BLaER1 treated with 17β-estradiol and CSF1 and Interleukin-3, amounts not matched to agents 10 nM and 100 nM (cell line): ENCODE results near the gene GLYATL3.

Source experiments
- H3K27ac ChIP-seq, 11 experiments: shearing (Covaris generic); formaldehyde crosslinking; 2 replicates each; pipeline ENCODE4 v1.8.1; 2022
- H3K27me3 ChIP-seq, 11 experiments: shearing (Covaris generic); formaldehyde crosslinking; 2 replicates each; pipeline ENCODE4 v1.8.1; 2022
- H3K36me3 ChIP-seq, 11 experiments: shearing (Covaris generic); formaldehyde crosslinking; 2 replicates each; pipeline ENCODE4 v1.8.1; 2022
- H3K4me1 ChIP-seq, 10 experiments: shearing (Covaris generic); formaldehyde crosslinking; 2 replicates each; pipeline ENCODE4 v1.8.1; 2022
- H3K4me2 ChIP-seq, 11 experiments: shearing (Covaris generic); formaldehyde crosslinking; 2 replicates each; pipeline ENCODE4 v1.8.1; 2022
- H3K4me3 ChIP-seq, 10 experiments: shearing (Covaris generic); formaldehyde crosslinking; 2 replicates each; pipeline ENCODE4 v1.8.1; 2022
- H3K9ac ChIP-seq, 11 experiments: shearing (Covaris generic); formaldehyde crosslinking; 2 replicates each; pipeline ENCODE4 v1.8.1; 2022
- H3K9me3 ChIP-seq, 11 experiments: shearing (Covaris generic); formaldehyde crosslinking; replicated peaks in 1 of 11; 2 replicates each; pipeline ENCODE4 v1.8.1; 2022
- H4K20me1 ChIP-seq, 11 experiments: shearing (Covaris generic); formaldehyde crosslinking; 2 replicates each; pipeline ENCODE4 v1.8.1; 2022
- Cebpa-rat ChIP-seq, 11 experiments: shearing (Covaris generic); IDR thresholded peaks; 2 replicates each; pipeline ENCODE4 v1.8.1; 2022

GLYATL3 gene

DNA sequence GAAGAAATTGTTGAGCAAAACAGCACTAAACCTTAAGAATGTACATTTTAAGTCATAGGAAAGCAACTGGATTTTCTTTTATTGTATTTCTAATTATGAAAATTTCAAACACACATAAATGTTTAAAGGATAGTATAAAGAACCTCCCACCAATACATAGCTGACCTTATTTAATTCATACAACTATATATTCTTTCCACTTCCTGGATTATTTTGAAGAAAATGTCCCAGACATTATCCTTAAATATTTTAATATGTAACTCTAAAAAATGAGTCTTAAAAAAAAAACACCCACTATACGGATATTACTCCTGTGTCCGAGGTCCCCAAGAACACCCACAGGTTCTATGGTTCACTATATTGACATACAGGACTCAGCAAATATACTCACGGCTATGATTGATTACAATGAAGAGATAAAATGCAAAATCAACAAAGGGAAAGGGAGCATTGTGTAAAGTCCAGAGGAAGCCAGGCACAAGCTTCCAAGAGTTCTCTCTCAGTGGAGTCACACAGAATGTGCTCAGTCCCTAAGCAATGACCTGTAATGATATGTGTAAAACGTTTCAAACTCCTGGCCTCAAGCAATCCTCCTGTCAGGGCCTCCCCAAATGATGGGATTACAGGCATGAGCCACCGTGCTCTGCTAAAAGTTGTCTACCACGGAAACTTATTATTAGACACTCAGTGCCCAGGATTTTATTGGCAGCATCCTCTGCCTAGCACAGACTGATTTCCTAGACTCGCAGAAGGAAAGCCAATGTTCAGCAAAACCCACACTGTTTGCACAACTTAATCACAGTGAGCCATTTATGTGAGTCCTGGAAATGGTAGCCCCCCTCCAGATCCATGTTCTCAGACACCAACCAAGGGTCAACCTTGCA is 23.2 kb downstream of the GLYATL3 start:
- Histone ChIP-seq H3K4me1 (no peaks in the 10 kb centered on the region), H4K20me1 (no peaks in the 10 kb centered on the region), H3K27me3 (no peaks in the 10 kb centered on the region), H3K4me3 (no peak overlapping the region), H3K9me3 (no peaks in the 10 kb centered on the region), H3K27ac (no peak overlapping the region), H3K36me3 (no peaks in the 10 kb centered on the region), H3K9ac (no peak overlapping the region), H3K4me2 (no peak overlapping the region)
- no peak for TF ChIP-seq Cebpa-rat (IDR thresholded peaks at IDR 0.05)

DNA sequence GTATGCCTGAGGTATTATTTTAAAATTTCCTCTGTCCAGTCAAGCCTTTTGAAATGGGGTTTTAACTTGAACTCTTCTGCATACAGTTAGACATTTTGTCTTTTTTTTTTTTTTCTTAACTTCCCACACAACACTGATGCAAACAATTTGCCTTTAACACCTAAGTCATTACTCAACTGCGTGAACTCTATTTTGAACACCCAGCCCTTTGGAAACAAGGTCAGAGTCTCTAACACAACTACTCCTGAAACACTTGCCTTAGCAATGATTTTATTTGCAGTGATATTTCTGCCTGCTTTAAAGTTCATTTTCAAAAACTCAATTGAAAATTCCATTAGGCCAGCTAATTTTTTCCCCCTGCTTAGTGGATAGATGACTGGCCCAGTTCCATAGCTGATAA is 24.2 kb downstream of the GLYATL3 start:
- no peaks in the 10 kb centered on the region for H4K20me1 ChIP-seq
- no peak for TF ChIP-seq Cebpa-rat (IDR thresholded peaks at IDR 0.05)
- no peak overlapping the region for H3K4me3 ChIP-seq
- H3K9me3 ChIP-seq, result no peaks in the 10 kb centered on the region
- no peaks in the 10 kb centered on the region for H3K36me3 ChIP-seq
- no peaks in the 10 kb centered on the region for H3K27me3 ChIP-seq
- H3K4me1 ChIP-seq, result no peaks in the 10 kb centered on the region
- H3K27ac ChIP-seq, result no peak overlapping the region
- no peak overlapping the region for H3K9ac ChIP-seq
- no peak overlapping the region for H3K4me2 ChIP-seq

DNA sequence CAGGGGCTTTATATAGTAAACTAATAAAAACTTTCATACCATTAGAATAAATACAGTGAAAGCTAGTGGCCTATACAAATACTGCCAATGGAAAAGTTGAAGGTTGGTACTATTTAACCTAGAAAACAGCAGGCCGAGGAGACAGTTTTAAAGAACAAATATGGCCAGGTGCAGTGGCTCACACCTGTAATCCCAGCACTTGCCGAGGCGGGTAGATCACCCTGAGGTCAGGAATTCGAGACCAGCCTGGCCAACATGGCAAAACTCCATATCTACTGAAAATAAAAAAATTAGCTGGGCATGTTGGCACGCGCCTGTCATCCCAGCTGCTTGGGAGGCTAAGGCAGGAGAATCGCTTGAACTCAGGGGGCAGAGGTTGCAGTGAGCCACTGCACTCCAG is 24.8 kb downstream of the GLYATL3 start:
- H4K20me1 ChIP-seq, result no peaks in the 10 kb centered on the region
- no peaks in the 10 kb centered on the region for H3K9me3 ChIP-seq
- no peak overlapping the region for H3K4me3 ChIP-seq
- no peaks in the 10 kb centered on the region for H3K4me1 ChIP-seq
- H3K27ac ChIP-seq, result no peak overlapping the region
- H3K9ac ChIP-seq, result no peak overlapping the region
- TF ChIP-seq Cebpa-rat (IDR thresholded peaks at IDR 0.05), result no peak
- no peak overlapping the region for H3K4me2 ChIP-seq
- H3K27me3 ChIP-seq, result no peaks in the 10 kb centered on the region
- no peaks in the 10 kb centered on the region for H3K36me3 ChIP-seq

DNA sequence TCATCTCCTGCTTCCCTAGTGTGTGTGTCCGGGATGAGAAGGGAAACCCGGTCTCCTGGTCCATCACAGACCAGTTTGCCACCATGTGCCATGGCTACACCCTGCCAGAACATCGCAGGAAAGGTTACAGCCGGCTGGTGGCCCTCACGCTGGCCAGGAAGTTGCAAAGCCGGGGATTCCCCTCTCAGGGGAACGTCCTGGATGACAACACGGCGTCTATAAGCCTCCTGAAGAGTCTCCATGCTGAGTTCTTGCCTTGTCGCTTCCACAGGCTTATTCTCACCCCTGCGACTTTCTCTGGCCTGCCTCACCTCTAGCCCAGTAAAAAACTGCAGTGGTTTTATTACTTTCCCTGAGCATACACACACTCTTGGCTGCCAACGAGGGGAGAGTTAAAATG is 26.9 kb downstream of the GLYATL3 start:
- no peak overlapping the region for H3K4me3 ChIP-seq
- H3K9ac ChIP-seq, result no peak overlapping the region
- H3K9me3 ChIP-seq, result no peaks in the 10 kb centered on the region
- H4K20me1 ChIP-seq, result no peaks in the 10 kb centered on the region
- H3K36me3 ChIP-seq, result no peaks in the 10 kb centered on the region
- no peaks in the 10 kb centered on the region for H3K4me1 ChIP-seq
- no peaks in the 10 kb centered on the region for H3K27me3 ChIP-seq
- TF ChIP-seq Cebpa-rat (IDR thresholded peaks at IDR 0.05), result no peak
- no peak overlapping the region for H3K4me2 ChIP-seq
- H3K27ac ChIP-seq, result no peak overlapping the region

DNA sequence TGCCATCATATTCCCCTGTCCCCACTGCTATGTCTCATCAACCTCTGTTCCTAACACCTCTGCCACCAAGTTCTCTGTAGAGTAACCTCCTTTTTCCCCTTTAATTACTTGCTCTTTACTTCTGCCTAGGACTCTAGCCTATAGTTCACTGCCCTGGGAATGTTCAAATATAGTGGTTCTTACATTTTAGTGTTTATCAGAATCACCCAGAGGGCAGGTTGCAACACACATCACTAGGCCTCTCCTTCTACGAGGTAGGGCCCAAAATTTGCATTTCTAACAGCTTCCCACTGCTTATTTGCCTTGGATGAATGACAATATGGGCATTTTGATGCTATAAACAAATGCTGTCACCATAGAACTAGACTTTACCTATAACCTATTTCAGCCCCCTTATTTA is 27.6 kb downstream of the GLYATL3 start:
- no peak for TF ChIP-seq Cebpa-rat (IDR thresholded peaks at IDR 0.05)
- H3K4me1 ChIP-seq, result no peaks in the 10 kb centered on the region
- H3K36me3 ChIP-seq, result no peaks in the 10 kb centered on the region
- no peak overlapping the region for H3K9ac ChIP-seq
- H3K4me3 ChIP-seq, result no peak overlapping the region
- H4K20me1 ChIP-seq, result no peaks in the 10 kb centered on the region
- no peak overlapping the region for H3K4me2 ChIP-seq
- no peaks in the 10 kb centered on the region for H3K9me3 ChIP-seq
- H3K27me3 ChIP-seq, result no peaks in the 10 kb centered on the region
- H3K27ac ChIP-seq, result no peak overlapping the region

DNA sequence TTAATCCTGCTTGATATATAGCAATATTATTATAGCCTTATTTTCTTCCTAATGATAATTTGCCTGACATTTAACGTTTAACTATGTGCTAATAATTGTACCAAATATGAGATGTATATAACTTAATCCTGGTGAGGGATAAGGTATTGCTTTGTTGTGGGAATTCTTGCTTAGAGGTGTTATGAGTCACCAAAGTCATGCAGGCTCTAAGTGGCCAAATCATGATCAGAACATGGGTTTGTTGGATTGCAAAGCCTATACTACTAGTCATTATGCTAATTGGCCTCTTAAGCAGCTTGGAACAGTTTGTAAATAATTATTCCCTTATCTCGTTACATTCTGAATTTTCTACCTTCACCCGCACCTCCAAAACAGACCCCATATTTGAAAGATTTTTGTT is 28.8 kb downstream of the GLYATL3 start:
- no peak overlapping the region for H3K9ac ChIP-seq
- H4K20me1 ChIP-seq, result no peaks in the 10 kb centered on the region
- no peaks in the 10 kb centered on the region for H3K36me3 ChIP-seq
- no peak overlapping the region for H3K4me3 ChIP-seq
- H3K4me1 ChIP-seq, result no peaks in the 10 kb centered on the region
- no peak overlapping the region for H3K4me2 ChIP-seq
- no peaks in the 10 kb centered on the region for H3K9me3 ChIP-seq
- H3K27ac ChIP-seq, result no peak overlapping the region
- no peak for TF ChIP-seq Cebpa-rat (IDR thresholded peaks at IDR 0.05)
- H3K27me3 ChIP-seq, result no peaks in the 10 kb centered on the region

DNA sequence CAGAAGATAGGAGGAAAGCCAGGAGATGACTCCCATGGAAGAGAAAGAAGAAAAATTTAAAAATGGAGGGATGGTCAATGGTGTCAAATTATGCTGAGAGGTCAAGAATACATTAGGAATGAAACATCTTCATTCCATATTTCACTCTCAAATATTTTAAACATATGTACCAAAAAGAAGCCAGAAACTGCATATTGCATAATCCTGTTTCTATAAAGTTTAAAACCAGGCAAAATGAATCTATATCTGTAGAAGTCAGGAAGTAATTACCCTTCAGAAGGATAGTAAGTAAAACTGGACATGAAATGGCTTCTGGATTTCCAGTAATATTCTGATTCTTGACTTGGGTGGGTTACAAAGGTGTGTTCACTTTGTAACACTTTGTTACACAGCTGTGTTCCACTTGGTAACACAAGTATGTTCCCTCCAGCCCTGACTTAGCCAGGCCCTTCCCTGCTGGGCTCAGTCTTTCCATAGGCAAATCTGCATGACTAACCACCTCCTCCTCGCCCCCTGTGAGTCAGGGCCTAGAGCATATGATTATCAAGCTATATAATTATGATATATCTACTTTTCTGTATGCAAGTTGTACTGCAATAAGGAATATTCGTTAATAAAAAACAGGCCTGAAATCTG is 30.5 kb downstream of the GLYATL3 start:
- no peak overlapping the region for H3K27ac ChIP-seq
- H4K20me1 ChIP-seq, result no peaks in the 10 kb centered on the region
- no peak overlapping the region for H3K4me3 ChIP-seq
- H3K36me3 ChIP-seq, result no peaks in the 10 kb centered on the region
- TF ChIP-seq Cebpa-rat (IDR thresholded peaks at IDR 0.05), result no peak
- no peak overlapping the region for H3K4me2 ChIP-seq
- no peaks in the 10 kb centered on the region for H3K27me3 ChIP-seq
- H3K9ac ChIP-seq, result peak overlapping the region in 1 of 11 experiments; percentile 45; a peak in 1 of 22 replicates
- no peaks in the 10 kb centered on the region for H3K9me3 ChIP-seq
- H3K4me1 ChIP-seq, result no peaks in the 10 kb centered on the region

DNA sequence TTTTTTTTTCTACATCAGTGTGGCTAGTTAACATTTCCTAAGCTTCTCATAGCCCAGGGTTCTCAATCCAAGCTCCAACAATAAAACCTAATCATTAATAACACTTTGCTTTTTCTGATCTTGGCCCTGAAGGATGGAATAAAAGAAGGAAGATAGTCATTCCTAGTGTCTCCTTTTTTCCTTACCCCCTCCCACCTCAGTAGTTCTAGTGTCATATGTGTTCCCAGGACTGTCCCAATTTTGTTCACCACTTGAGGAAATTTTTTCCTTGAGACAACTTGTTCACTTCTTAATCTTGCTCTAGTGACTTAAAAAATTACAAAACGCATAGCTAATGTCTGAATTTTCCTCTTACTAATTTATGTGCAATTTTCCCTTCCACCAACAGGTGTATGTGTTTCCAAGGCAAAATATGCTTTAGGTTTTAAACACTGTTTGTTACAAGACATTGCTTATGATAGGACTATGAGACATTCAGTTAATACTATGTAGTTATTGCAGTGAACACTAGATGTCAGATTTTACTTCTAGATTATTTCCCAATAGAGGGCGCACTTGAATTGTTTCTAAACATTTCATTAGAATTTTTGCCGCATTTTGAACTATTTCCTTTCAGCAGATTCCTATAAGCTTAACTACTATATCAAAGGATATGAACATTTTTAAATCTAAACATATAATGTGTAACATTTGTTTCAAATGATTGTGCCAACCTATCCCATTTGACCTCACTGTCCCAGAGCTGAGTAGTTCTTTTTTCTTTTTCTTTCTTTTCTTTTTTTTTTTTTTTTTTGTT is 32.2 kb downstream of the GLYATL3 start:
- Histone ChIP-seq H3K4me3 (peak overlapping the region in 3 of 10 experiments; percentile 15 to 30 (median 21); a peak in 2 of 20 replicates), H3K4me2 (peak overlapping the region in 2 of 11 experiments; percentile 51 to 55; a peak in 3 of 22 replicates), H3K9me3 (no peaks in the 10 kb centered on the region), H3K27ac (no peak overlapping the region), H3K27me3 (no peaks in the 10 kb centered on the region), H3K9ac (peak overlapping the region in 2 of 11 experiments; percentile 9 to 28; a peak in 2 of 22 replicates), H3K36me3 (no peaks in the 10 kb centered on the region), H4K20me1 (no peaks in the 10 kb centered on the region), H3K4me1 (no peaks in the 10 kb centered on the region)
- TF ChIP-seq Cebpa-rat (IDR thresholded peaks at IDR 0.05), result no peak

DNA sequence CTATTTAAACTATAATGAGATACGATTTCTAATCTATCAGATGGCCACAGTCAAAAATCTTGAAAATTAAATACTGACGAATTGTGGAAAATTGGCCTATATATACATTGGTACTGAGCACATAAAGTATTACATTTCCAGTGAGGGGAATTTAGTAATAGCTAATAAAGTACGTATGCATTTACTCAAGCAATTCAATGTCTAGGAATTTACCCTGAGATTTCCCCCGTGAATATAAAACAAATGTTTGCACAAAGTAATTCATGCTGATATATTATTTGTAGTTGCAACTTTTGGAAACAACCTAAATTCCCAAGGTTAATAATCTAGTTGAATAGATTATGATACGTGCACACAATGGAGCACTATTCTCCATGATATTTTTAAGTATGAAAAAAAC is 36.1 kb downstream of the GLYATL3 start:
- no peak overlapping the region for H3K4me3 ChIP-seq
- no peak for TF ChIP-seq Cebpa-rat (IDR thresholded peaks at IDR 0.05)
- no peaks in the 10 kb centered on the region for H4K20me1 ChIP-seq
- no peaks in the 10 kb centered on the region for H3K27me3 ChIP-seq
- no peaks in the 10 kb centered on the region for H3K9me3 ChIP-seq
- H3K36me3 ChIP-seq, result no peaks in the 10 kb centered on the region
- H3K4me1 ChIP-seq, result peaks cover 0 to 17% (median 0%) of the 10 kb centered on the region in 10 experiments; a peak in 8 of 20 replicates
- H3K9ac ChIP-seq, result no peak overlapping the region
- H3K4me2 ChIP-seq, result no peak overlapping the region
- no peak overlapping the region for H3K27ac ChIP-seq
